HCT116 (cell line): ENCODE measurements around the gene OR10P1. TPM values are rescaled to one million over a fixed set of nuclear protein-coding genes. Genes with fewer than 3 reads are reported as not detected.

Source experiments
- ATAC-seq: fragments of 200-7000 bp; cut with Tn5 transposase; 2 replicates; pipeline ENCODE4 v1.9.1; 2020; ENCODE audit warnings: mild to moderate bottlenecking, moderate library complexity
- BruUV-seq: library from RNA; stranded (reverse); fragments of 400-500 nt; replicated peaks from 2 replicates; lab custom pipeline; 2021; lab: Mats Ljungman, UMichigan
- CTCF ChIA-PET: fragments of 300-600 bp; sonication (Branson Sonifier 250); formaldehyde crosslinking; loops from one replicate; lab custom pipeline; 2021; ENCODE audit warnings: antibody characterized with exemption; lab: Charles Lee
- POLR2A ChIA-PET: fragments of 300-600, 350-600 bp; sonication (Branson Sonifier 250); formaldehyde crosslinking; loops from one replicate; lab custom pipeline; 2021; ENCODE audit warnings: antibody characterized with exemption; lab: Charles Lee
- RAD21 ChIA-PET, 2 experiments: fragments of 300-600 bp; sonication (Branson Sonifier 250); formaldehyde crosslinking; loops; one replicate each; lab custom pipeline; 2023; ENCODE audit warnings: low total read pairs in 2 of 2; ENCODE audit not compliant: uncharacterized antibody in 2 of 2, unreplicated experiment in 2 of 2, low non-redundant PET in 1 of 2; lab: Charles Lee
- DNase-seq: peaks from one replicate; pipeline ENCODE4 v3.0.0-alpha.2; 2010; ENCODE audit warnings: low read depth, low spot score
- H2AFZ ChIP-seq: fragments of 200-600 bp; shearing (Covaris generic), sonication (generic); 2 replicates; pipeline ENCODE4 v1.6.1; 2017; ENCODE audit warnings: low read depth, mixed run types, mixed read lengths, antibody characterized with exemption, low read length; ENCODE audit not compliant: poor library complexity, severe bottlenecking
- H3K27ac ChIP-seq: 2 replicates; pipeline ENCODE4 v1.5.1; 2012; ENCODE audit warnings: low read depth, low read length
- H3K27me3 ChIP-seq: fragments of 200-600 bp; sonication (generic); 2 replicates; pipeline ENCODE4 v1.6.1; 2016; ENCODE audit warnings: mixed run types, low read length, mixed read lengths; ENCODE audit not compliant: insufficient read depth
- H3K36me3 ChIP-seq, 2 experiments: fragments of 200-500 bp in 1 of 2; fragments of 200-600 bp in 1 of 2; sonication (Bioruptor generic) in 1 of 2; sonication (generic) in 1 of 2; 2 replicates each; pipeline versions ENCODE4 v1.5.1 to v1.6.1; 2014 to 2016; ENCODE audit warnings: low read length in 2 of 2, inconsistent platforms in 1 of 2, mixed read lengths in 1 of 2, mixed run types in 1 of 2; ENCODE audit not compliant: insufficient read depth in 2 of 2, control insufficient read depth in 1 of 2
- H3K4me1 ChIP-seq, 2 experiments: fragments of 200-600 bp in 1 of 2; sonication (generic) in 1 of 2; 2 replicates each; pipeline versions ENCODE4 v1.5.1 to v1.6.1; 2012 to 2017; ENCODE audit warnings: low read length in 2 of 2, inconsistent platforms in 1 of 2, mild to moderate bottlenecking in 1 of 2, mixed read lengths in 1 of 2, mixed run types in 1 of 2, moderate library complexity in 1 of 2; ENCODE audit not compliant: insufficient read depth in 2 of 2, control insufficient read depth in 1 of 2
- H3K4me2 ChIP-seq: fragments of 200-600 bp; sonication (generic); 2 replicates; pipeline ENCODE4 v1.6.1; 2017; ENCODE audit warnings: mixed run types, low read length, mixed read lengths
- H3K4me3 ChIP-seq, 2 experiments: fragments of 200-600 bp in 1 of 2; sonication (generic) in 1 of 2; replicated peaks in 1 of 2; 2 replicates each; pipeline ENCODE4 v1.5.1; 2011 to 2016; ENCODE audit warnings: low read length in 2 of 2, control low read depth in 1 of 2, low read depth in 1 of 2, mild to moderate bottlenecking in 1 of 2, mixed read lengths in 1 of 2, mixed run types in 1 of 2
- H3K79me2 ChIP-seq: fragments of 200-600 bp; sonication (generic); 2 replicates; pipeline ENCODE4 v1.6.1; 2017; ENCODE audit warnings: mild to moderate bottlenecking, mixed run types, low read length, moderate library complexity, mixed read lengths; ENCODE audit not compliant: insufficient read depth
- H3K9ac ChIP-seq: fragments of 200-600 bp; sonication (generic); 2 replicates; pipeline ENCODE4 v1.6.1; 2016; ENCODE audit warnings: low read length, mixed read lengths
- H3K9me2 ChIP-seq: fragments of 200-600 bp; sonication (generic), shearing (Covaris generic); 2 replicates; pipeline ENCODE4 v1.6.1; 2017; ENCODE audit warnings: mixed run types, mild to moderate bottlenecking, moderate library complexity; ENCODE audit not compliant: insufficient read depth
- H3K9me3 ChIP-seq, 2 experiments: fragments of 200-500 bp in 1 of 2; fragments of 200-600 bp in 1 of 2; sonication (Bioruptor generic) in 1 of 2; sonication (generic) in 1 of 2; 2 replicates each; pipeline ENCODE4 v1.6.1; 2014 to 2017; ENCODE audit warnings: low read length in 2 of 2, mixed read lengths in 2 of 2, inconsistent platforms in 1 of 2, low read depth in 1 of 2, mild to moderate bottlenecking in 1 of 2, mixed run types in 1 of 2, moderate library complexity in 1 of 2; ENCODE audit not compliant: control insufficient read depth in 1 of 2, insufficient read depth in 1 of 2
- H4K20me1 ChIP-seq: fragments of 200-600 bp; sonication (generic), shearing (Covaris generic); 2 replicates; pipeline ENCODE4 v1.6.1; 2017; ENCODE audit warnings: mixed run types, mild to moderate bottlenecking, moderate library complexity; ENCODE audit not compliant: insufficient read depth
- CBX3 ChIP-seq: IDR thresholded peaks from 2 replicates; pipeline ENCODE4 v1.6.1; 2012; ENCODE audit warnings: low read depth
- JUND ChIP-seq: IDR thresholded peaks from 2 replicates; pipeline ENCODE4 v1.6.1; 2012
- intact Hi-C: fragments of 100-400 bp; cut with micrococcal nuclease; formaldehyde crosslinking; loops from 2 replicates; pipeline ENCODE4 v1.10.0; 2022
- total RNA-seq: library from RNA; stranded (reverse); gene quantifications from one replicate; pipeline ENCODE4 v1.2.1, GENCODE V29; 2021; ENCODE audit not compliant: unreplicated experiment
- TF ChIP-seq, protein P1 (sequence below): IDR thresholded peaks from 2 replicates; pipeline ENCODE4 v1.6.1; 2012; ENCODE audit warnings: low read depth
- TF ChIP-seq, protein P2 (sequence below), 3 experiments: fragments of 200-600 bp in 1 of 3; sonication (generic) in 1 of 3; IDR thresholded peaks in 2 of 3; conservative IDR thresholded peaks in 1 of 3; 2 replicates each; pipeline ENCODE4 v1.5.1; 2012 to 2017; ENCODE audit warnings: low read depth in 2 of 3, low read length in 2 of 3, antibody characterized with exemption in 1 of 3, borderline replicate concordance in 1 of 3, control low read depth in 1 of 3, mild to moderate bottlenecking in 1 of 3, mixed read lengths in 1 of 3, mixed run types in 1 of 3, moderate library complexity in 1 of 3; ENCODE audit not compliant: insufficient read depth in 1 of 3

Gene OR10P1
- total RNA-seq, 1 experiment from 2014 or later, result not detected

GRCh38 chr12:55652352-55652751 lies 15.7 kb downstream of the OR10P1 start:
- Histone ChIP-seq H4K20me1 (no peaks in the 10 kb centered on the region), H3K79me2 (no peaks in the 10 kb centered on the region), H3K9me2 (no peaks in the 10 kb centered on the region), H3K27ac (no peak overlapping the region), H3K4me2 (no peak overlapping the region), H3K27me3 (no peaks in the 10 kb centered on the region), H2AFZ (no peak overlapping the region), H3K9me3 (no peaks in the 10 kb centered on the region), H3K4me3 (no peak overlapping the region), H3K9ac (no peak overlapping the region), H3K36me3 (no peaks in the 10 kb centered on the region), H3K4me1 (no peaks in the 10 kb centered on the region)
- intact Hi-C loops, result loop anchor here (10.0 kb wide), 1 partner anchor 142 kb away; no protein-coding TSS in a partner anchor
- CTCF ChIA-PET, result no interaction called here
- no TSS peak for BruUV-seq
- RAD21 ChIA-PET, result no interaction called here
- ATAC-seq (no peak), DNase-seq (no peak)
- POLR2A ChIA-PET, result no interaction called here
- TF ChIP-seq, protein P1, sequence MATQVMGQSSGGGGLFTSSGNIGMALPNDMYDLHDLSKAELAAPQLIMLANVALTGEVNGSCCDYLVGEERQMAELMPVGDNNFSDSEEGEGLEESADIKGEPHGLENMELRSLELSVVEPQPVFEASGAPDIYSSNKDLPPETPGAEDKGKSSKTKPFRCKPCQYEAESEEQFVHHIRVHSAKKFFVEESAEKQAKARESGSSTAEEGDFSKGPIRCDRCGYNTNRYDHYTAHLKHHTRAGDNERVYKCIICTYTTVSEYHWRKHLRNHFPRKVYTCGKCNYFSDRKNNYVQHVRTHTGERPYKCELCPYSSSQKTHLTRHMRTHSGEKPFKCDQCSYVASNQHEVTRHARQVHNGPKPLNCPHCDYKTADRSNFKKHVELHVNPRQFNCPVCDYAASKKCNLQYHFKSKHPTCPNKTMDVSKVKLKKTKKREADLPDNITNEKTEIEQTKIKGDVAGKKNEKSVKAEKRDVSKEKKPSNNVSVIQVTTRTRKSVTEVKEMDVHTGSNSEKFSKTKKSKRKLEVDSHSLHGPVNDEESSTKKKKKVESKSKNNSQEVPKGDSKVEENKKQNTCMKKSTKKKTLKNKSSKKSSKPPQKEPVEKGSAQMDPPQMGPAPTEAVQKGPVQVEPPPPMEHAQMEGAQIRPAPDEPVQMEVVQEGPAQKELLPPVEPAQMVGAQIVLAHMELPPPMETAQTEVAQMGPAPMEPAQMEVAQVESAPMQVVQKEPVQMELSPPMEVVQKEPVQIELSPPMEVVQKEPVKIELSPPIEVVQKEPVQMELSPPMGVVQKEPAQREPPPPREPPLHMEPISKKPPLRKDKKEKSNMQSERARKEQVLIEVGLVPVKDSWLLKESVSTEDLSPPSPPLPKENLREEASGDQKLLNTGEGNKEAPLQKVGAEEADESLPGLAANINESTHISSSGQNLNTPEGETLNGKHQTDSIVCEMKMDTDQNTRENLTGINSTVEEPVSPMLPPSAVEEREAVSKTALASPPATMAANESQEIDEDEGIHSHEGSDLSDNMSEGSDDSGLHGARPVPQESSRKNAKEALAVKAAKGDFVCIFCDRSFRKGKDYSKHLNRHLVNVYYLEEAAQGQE, result no peak
- TF ChIP-seq, protein P2, sequence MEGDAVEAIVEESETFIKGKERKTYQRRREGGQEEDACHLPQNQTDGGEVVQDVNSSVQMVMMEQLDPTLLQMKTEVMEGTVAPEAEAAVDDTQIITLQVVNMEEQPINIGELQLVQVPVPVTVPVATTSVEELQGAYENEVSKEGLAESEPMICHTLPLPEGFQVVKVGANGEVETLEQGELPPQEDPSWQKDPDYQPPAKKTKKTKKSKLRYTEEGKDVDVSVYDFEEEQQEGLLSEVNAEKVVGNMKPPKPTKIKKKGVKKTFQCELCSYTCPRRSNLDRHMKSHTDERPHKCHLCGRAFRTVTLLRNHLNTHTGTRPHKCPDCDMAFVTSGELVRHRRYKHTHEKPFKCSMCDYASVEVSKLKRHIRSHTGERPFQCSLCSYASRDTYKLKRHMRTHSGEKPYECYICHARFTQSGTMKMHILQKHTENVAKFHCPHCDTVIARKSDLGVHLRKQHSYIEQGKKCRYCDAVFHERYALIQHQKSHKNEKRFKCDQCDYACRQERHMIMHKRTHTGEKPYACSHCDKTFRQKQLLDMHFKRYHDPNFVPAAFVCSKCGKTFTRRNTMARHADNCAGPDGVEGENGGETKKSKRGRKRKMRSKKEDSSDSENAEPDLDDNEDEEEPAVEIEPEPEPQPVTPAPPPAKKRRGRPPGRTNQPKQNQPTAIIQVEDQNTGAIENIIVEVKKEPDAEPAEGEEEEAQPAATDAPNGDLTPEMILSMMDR (IDR thresholded peaks at IDR 0.05 in 2 of 3, conservative IDR thresholded peaks at IDR 0.05 in 1 of 3; ENCODE audit: borderline replicate concordance in 1 of 3, insufficient read depth in 1 of 3, low read depth in 2 of 3, low read length in 2 of 3), result no peak
- TF ChIP-seq JUND (no peak), CBX3 (no peak)
